K562 (cell line): ENCODE measurements around the gene IGIP. TPM values are rescaled to one million over a fixed set of nuclear protein-coding genes. Genes with fewer than 3 reads are reported as not detected.

Experiments
- BHLHE40 ChIP-seq: IDR thresholded peaks from 2 replicates; pipeline ENCODE4 v1.6.1; 2011; ENCODE audit warnings: low read length, improper control_type of control experiment
- CBX8 ChIP-seq: fragments of 200-600 bp; sonication (generic); IDR thresholded peaks from 2 replicates; pipeline ENCODE4 v1.6.1; 2012; ENCODE audit warnings: borderline replicate concordance, mixed run types, low read depth, mild to moderate bottlenecking, moderate library complexity, mixed read lengths, low read length, control low read depth, inconsistent platforms; ENCODE audit not compliant: poor library complexity, severe bottlenecking; ENCODE audit errors: extremely low read depth
- FOXP1 ChIP-seq: sonication (generic); formaldehyde crosslinking; IDR thresholded peaks from 2 replicates; pipeline ENCODE4 v1.8.0; 2022; ENCODE audit warnings: mild to moderate bottlenecking, missing genetic modification reagents
- FUS ChIP-seq: fragments of 200-400 bp; formaldehyde crosslinking; optimal IDR thresholded peaks from 2 replicates; pipeline ENCODE3; 2017; ENCODE audit warnings: low read depth, low read length
- GMEB1 ChIP-seq: fragments of 250-450 bp; sonication (Bioruptor Pico); IDR thresholded peaks from 2 replicates; pipeline ENCODE4 v1.4.0; 2020; ENCODE audit warnings: mild to moderate bottlenecking
- HCFC1 ChIP-seq: IDR thresholded peaks from 2 replicates; pipeline ENCODE4 v1.6.1; 2012; ENCODE audit warnings: low read depth, low read length, improper control_type of control experiment
- NCOA6 ChIP-seq: fragments of 450-650 bp; IDR thresholded peaks from 2 replicates; pipeline ENCODE4 v1.6.1; 2017; ENCODE audit warnings: mild to moderate bottlenecking
- NCOR1 ChIP-seq: fragments of 450-650 bp; IDR thresholded peaks from 2 replicates; pipeline ENCODE4 v1.6.1; 2016; ENCODE audit warnings: mild to moderate bottlenecking, moderate library complexity
- PTBP1 ChIP-seq: fragments of 200-400 bp; formaldehyde crosslinking; IDR thresholded peaks from 2 replicates; pipeline ENCODE4 v1.6.1; 2017; ENCODE audit warnings: low read depth, low read length
- ZNF143 ChIP-seq: sonication (generic); formaldehyde crosslinking; IDR thresholded peaks from 2 replicates; pipeline ENCODE4 v1.9.0; 2022; ENCODE audit warnings: mild to moderate bottlenecking, missing genetic modification reagents
- ZNF146 ChIP-seq: IDR thresholded peaks from one replicate; pipeline ENCODE4 v1.6.1; 2018; ENCODE audit warnings: missing compliant biosample characterization; ENCODE audit not compliant: unreplicated experiment
- ZNF316 ChIP-seq: fragments of 450-650 bp; IDR thresholded peaks from 2 replicates; pipeline ENCODE4 v1.6.1; 2016
- ZNF561 ChIP-seq: fragments of 450-650 bp; formaldehyde crosslinking; conservative IDR thresholded peaks from 2 replicates; pipeline ENCODE4 v1.4.0; 2020; ENCODE audit warnings: mild to moderate bottlenecking, moderate library complexity
- ZNF639 ChIP-seq, 2 experiments: fragments of 200-800 bp in 1 of 2; sonication (Bioruptor generic) in 1 of 2; sonication (generic) in 1 of 2; formaldehyde crosslinking in 1 of 2; IDR thresholded peaks in 1 of 2; conservative IDR thresholded peaks in 1 of 2; 2 replicates each; pipeline versions ENCODE4 v1.5.0 to v1.6.1; 2016 to 2020; ENCODE audit warnings: missing compliant biosample characterization in 1 of 2, missing genetic modification characterization in 1 of 2, missing genetic modification reagents in 1 of 2
- polyA plus RNA-seq, 8 experiments: library from polyadenylated mRNA; depleted of rRNA in 4 of 8; stranded (reverse) in 5 of 8; unstranded in 3 of 8; fragments of >200 nt; fragmentation: Nextera tagmentation in 2 of 8; fragmentation: Illumina TruSeq in 1 of 8; extraction: Ambion mirVana in 2 of 8; extraction: Trizol in 1 of 8; gene quantifications; 2 replicates each; pipeline versions ENCODE4 v1.2.1 to v1.2.3, GENCODE V29; 2011 to 2014; ENCODE audit warnings: inconsistent platforms in 1 of 8, missing spikeins in 1 of 8
- total RNA-seq, 7 experiments: library from RNA; depleted of rRNA in 6 of 7; stranded (reverse); fragments of >200 nt in 6 of 7; fragmentation: Illumina TruSeq in 2 of 7; extraction: Trizol in 2 of 7; gene quantifications; 2 replicates each; pipeline versions ENCODE4 v1.2.1 to v1.2.3, GENCODE V29; 2011 to 2021; ENCODE audit warnings: low replicate concordance in 1 of 7
- TF ChIP-seq, protein P1 (sequence below): sonication (generic); formaldehyde crosslinking; IDR thresholded peaks from 2 replicates; pipeline ENCODE4 v1.8.0; 2022; ENCODE audit warnings: mild to moderate bottlenecking, missing genetic modification reagents
- TF ChIP-seq, protein P2 (sequence below), 2 experiments: fragments of 450-650 bp in 1 of 2; sonication (generic) in 1 of 2; formaldehyde crosslinking in 1 of 2; IDR thresholded peaks in 1 of 2; conservative IDR thresholded peaks in 1 of 2; 2 replicates each; pipeline versions ENCODE4 v1.6.1 to v1.8.1; 2016 to 2023; ENCODE audit warnings: mild to moderate bottlenecking in 2 of 2, moderate library complexity in 2 of 2, inconsistent platforms in 1 of 2, missing genetic modification reagents in 1 of 2
- TF ChIP-seq, protein P3 (sequence below): sonication (generic); formaldehyde crosslinking; IDR thresholded peaks from 2 replicates; pipeline ENCODE4 v1.9.0; 2022; ENCODE audit warnings: mild to moderate bottlenecking, missing genetic modification reagents

The IGIP gene
- total and polyA plus RNA-seq, 9 of the 15 experiments (the other 6 are each of a cell fraction or from before 2014, with no cell fraction given) = 0.52 to 1.6 (median 1.2) TPM

GRCh38 chr5:140107312-140108092, 18.2 kb upstream of the IGIP start (continued):
- TF ChIP-seq, protein P1, sequence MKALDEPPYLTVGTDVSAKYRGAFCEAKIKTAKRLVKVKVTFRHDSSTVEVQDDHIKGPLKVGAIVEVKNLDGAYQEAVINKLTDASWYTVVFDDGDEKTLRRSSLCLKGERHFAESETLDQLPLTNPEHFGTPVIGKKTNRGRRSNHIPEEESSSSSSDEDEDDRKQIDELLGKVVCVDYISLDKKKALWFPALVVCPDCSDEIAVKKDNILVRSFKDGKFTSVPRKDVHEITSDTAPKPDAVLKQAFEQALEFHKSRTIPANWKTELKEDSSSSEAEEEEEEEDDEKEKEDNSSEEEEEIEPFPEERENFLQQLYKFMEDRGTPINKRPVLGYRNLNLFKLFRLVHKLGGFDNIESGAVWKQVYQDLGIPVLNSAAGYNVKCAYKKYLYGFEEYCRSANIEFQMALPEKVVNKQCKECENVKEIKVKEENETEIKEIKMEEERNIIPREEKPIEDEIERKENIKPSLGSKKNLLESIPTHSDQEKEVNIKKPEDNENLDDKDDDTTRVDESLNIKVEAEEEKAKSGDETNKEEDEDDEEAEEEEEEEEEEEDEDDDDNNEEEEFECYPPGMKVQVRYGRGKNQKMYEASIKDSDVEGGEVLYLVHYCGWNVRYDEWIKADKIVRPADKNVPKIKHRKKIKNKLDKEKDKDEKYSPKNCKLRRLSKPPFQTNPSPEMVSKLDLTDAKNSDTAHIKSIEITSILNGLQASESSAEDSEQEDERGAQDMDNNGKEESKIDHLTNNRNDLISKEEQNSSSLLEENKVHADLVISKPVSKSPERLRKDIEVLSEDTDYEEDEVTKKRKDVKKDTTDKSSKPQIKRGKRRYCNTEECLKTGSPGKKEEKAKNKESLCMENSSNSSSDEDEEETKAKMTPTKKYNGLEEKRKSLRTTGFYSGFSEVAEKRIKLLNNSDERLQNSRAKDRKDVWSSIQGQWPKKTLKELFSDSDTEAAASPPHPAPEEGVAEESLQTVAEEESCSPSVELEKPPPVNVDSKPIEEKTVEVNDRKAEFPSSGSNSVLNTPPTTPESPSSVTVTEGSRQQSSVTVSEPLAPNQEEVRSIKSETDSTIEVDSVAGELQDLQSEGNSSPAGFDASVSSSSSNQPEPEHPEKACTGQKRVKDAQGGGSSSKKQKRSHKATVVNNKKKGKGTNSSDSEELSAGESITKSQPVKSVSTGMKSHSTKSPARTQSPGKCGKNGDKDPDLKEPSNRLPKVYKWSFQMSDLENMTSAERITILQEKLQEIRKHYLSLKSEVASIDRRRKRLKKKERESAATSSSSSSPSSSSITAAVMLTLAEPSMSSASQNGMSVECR (CRISPR knock-in tag) = peak; percentile 82
- TF ChIP-seq ZNF639 (CRISPR knock-in tag; conservative IDR thresholded peaks at IDR 0.05 in 1 of 2, IDR thresholded peaks at IDR 0.05 in 1 of 2) (peak in 1 of 2 experiments; percentile 81; a peak in 2 of 4 replicates), CBX8 (no peak), ZNF146 (CRISPR knock-in tag) (no peak), FOXP1 (CRISPR knock-in tag) (peak; percentile 46; the same call in 1 of the 2 replicates), ZNF143 (0 out of 2 replicates have a peak, but pooled peaks have one; percentile 11), NCOR1 (peak; percentile 41), HCFC1 (peak; percentile 45), GMEB1 (CRISPR knock-in tag) (peak; percentile 98), ZNF316 (no peak), ZNF561 (CRISPR knock-in tag) (no peak), PTBP1 (no peak), NCOA6 (peak; percentile 95), FUS (peak; percentile 48), BHLHE40 (peak; percentile 53)
- TF ChIP-seq, protein P2, sequence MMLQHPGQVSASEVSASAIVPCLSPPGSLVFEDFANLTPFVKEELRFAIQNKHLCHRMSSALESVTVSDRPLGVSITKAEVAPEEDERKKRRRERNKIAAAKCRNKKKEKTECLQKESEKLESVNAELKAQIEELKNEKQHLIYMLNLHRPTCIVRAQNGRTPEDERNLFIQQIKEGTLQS (IDR thresholded peaks at IDR 0.05) = no peak
- TF ChIP-seq, protein P2 (CRISPR knock-in tag; conservative IDR thresholded peaks at IDR 0.05) = no peak
- TF ChIP-seq, protein P3, sequence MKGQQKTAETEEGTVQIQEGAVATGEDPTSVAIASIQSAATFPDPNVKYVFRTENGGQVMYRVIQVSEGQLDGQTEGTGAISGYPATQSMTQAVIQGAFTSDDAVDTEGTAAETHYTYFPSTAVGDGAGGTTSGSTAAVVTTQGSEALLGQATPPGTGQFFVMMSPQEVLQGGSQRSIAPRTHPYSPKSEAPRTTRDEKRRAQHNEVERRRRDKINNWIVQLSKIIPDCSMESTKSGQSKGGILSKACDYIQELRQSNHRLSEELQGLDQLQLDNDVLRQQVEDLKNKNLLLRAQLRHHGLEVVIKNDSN (CRISPR knock-in tag) = peak; percentile 46; the same call in 1 of the 2 replicates
